ENCODE measurements around the gene KCNB1.

- no peak for TF ChIP-seq POLR2A (IDR thresholded peaks at IDR 0.05)
- no peak for TF ChIP-seq POLR2AphosphoS5 (IDR thresholded peaks at IDR 0.05; ENCODE audit: insufficient read depth in 1 of 2, low read depth in 1 of 2)
- TF ChIP-seq CTCF (IDR thresholded peaks at IDR 0.05): no peak
Measured at GRCh38 chr20:49352751-49353150, 129.7 kb downstream of the KCNB1 start.
